NT2/D1 (cell line): Measurements from ENCODE around the gene CA14.

Experiments
- SUZ12 ChIP-seq: IDR thresholded peaks from 2 replicates; pipeline ENCODE4 v1.6.1; 2011; ENCODE audit not compliant: insufficient read length, insufficient read depth; ENCODE audit errors: extremely low read depth
- ZNF274 ChIP-seq: IDR thresholded peaks from 2 replicates; pipeline ENCODE4 v1.6.1; 2011; ENCODE audit warnings: mild to moderate bottlenecking, low read depth, low read length

- TF ChIP-seq SUZ12 (no peak), ZNF274 (no peak)
These were observed 1.4 kb upstream of the CA14 start for GRCh38 chr1:150256198-150256553.
